Measurements from ENCODE around the gene GJB5.

GRCh38 chr1:34785231-34785874 lies 30.5 kb downstream of the GJB5 start:
- TF ChIP-seq POLR2AphosphoS5 (IDR thresholded peaks at IDR 0.05; ENCODE audit: low read depth, low read length) = no peak
- no peak for TF ChIP-seq FOXP2 (optimal IDR thresholded peaks at IDR 0.05; ENCODE audit: borderline replicate concordance, extremely low read depth, extremely low read length, insufficient read depth)
- no peak for TF ChIP-seq SIN3A (IDR thresholded peaks at IDR 0.05; ENCODE audit: borderline replicate concordance, insufficient read depth, low read length)
- TF ChIP-seq REST (IDR thresholded peaks at IDR 0.05; ENCODE audit: insufficient read depth in 1 of 2, low read depth in 2 of 2, low read length in 2 of 2) = no peak
